Anterior cingulate cortex (tissue), 58 donors: ENCODE results near the gene FKBP5.
"Not testable (repeated sequence)": the region's sequence is repeated elsewhere in the genome, so short reads cannot be mapped to it uniquely, and the experiment has no call there.

Source experiments
- DNase-seq, 58 donors: peaks; one replicate each; lab custom pipeline; 2025; lab: John Stamatoyannopoulos, UW

FKBP5 gene

GRCh38 chr6:35596448-35597442 lies 92.0 kb downstream of the FKBP5 start:
- no peak for DNase-seq

- DNase-seq, result no peak
Observed at GRCh38 chr6:35594503-35595186, 94.1 kb downstream of the FKBP5 start.

- no peak for DNase-seq
Observed at GRCh38 chr6:35592178-35592577, 96.5 kb downstream of the FKBP5 start.

- peak in 29 of 58 donors; percentile 2 to 75 (median 25) for DNase-seq
Observed at GRCh38 chr6:35590622-35591066, 98.1 kb downstream of the FKBP5 start.

GRCh38 chr6:35589904-35590303 lies 98.8 kb downstream of the FKBP5 start:
- DNase-seq, result no peak

- DNase-seq, result no peak
Observed at GRCh38 chr6:35589201-35589739, 99.4 kb downstream of the FKBP5 start.

GRCh38 chr6:35587167-35587566 lies 101.5 kb downstream of the FKBP5 start:
- no peak for DNase-seq

- DNase-seq, result no peak
Observed at GRCh38 chr6:35586542-35586941, 102.2 kb downstream of the FKBP5 start.

- no peak for DNase-seq
Observed at GRCh38 chr6:35585658-35586057, 103.1 kb downstream of the FKBP5 start.

GRCh38 chr6:35583893-35584688 lies 104.6 kb downstream of the FKBP5 start:
- DNase-seq, result peak in 45 of 58 donors; percentile 5 to 78 (median 33)

- no peak for DNase-seq
Observed at GRCh38 chr6:35582315-35582714, 106.4 kb downstream of the FKBP5 start.

GRCh38 chr6:35581633-35582032 lies 107.1 kb downstream of the FKBP5 start:
- no peak for DNase-seq

GRCh38 chr6:35580836-35581235 lies 107.9 kb downstream of the FKBP5 start:
- DNase-seq, result no peak

- DNase-seq, result no peak
Observed at GRCh38 chr6:35576682-35577081, 112.0 kb downstream of the FKBP5 start.

GRCh38 chr6:35573495-35574110 lies 115.1 kb downstream of the FKBP5 start:
- no peak for DNase-seq

- not testable (repeated sequence) for DNase-seq
Observed at GRCh38 chr6:35570885-35571330, 117.8 kb downstream of the FKBP5 start.

GRCh38 chr6:35569011-35569461 lies 119.7 kb downstream of the FKBP5 start:
- DNase-seq, result peak in 12 of 58 donors; percentile 1 to 19 (median 6)

GRCh38 chr6:35566794-35567193 lies 121.9 kb downstream of the FKBP5 start:
- no peak for DNase-seq

GRCh38 chr6:35564733-35565132 lies 124.0 kb downstream of the FKBP5 start:
- no peak for DNase-seq

- no peak for DNase-seq
Observed at GRCh38 chr6:35562060-35562459, 126.7 kb downstream of the FKBP5 start.
